ENCODE measurements around the gene CIB1. TPM values are rescaled to one million over a fixed set of nuclear protein-coding genes. Genes with fewer than 3 reads are reported as not detected.
A peak's percentile ranks its signal among the peaks of the same experiment; 100 is the strongest.

Gene CIB1
- total RNA-seq, 1 experiment from 2014 or later, result 23.0 TPM

DNA sequence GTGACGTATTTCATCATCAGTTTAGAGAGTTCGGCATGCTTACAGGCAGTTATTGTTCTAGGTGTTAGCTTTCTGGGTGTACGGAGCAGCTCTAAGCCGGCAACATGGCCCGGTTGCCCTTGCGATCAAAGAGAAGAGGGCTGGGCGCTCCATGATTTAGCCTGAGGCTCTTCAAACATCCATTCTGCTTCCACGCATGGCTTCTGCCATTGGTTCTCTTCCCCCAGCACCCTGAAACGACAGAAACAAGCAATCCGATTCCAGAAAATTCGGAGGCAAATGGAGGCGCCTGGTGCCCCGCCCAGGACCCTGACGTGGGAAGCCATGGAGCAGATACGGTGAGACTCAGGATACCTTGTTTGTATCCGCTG, 32.3 kb upstream of the CIB1 start:
- Histone ChIP-seq H2BK12ac (ENCODE audit: insufficient read length, low read depth, low read length) (no peak overlapping the region), H2BK15ac (ENCODE audit: low read depth, low read length) (no peak overlapping the region), H4K5ac (ENCODE audit: insufficient read length, low read depth, low read length) (peak overlapping the region; percentile 87), H3K23ac (ENCODE audit: insufficient read length, low read depth, low read length) (no peak overlapping the region), H4K20me1 (ENCODE audit: control insufficient read depth, insufficient read depth, insufficient read length) (no peaks in the 10 kb centered on the region), H3K23me2 (ENCODE audit: insufficient read length, low read depth, low read length, poor library complexity, severe bottlenecking) (peaks cover 8% of the 10 kb centered on the region), H3K18ac (ENCODE audit: insufficient read length, low read depth, low read length) (peak overlapping the region; percentile 88), H3K9ac (ENCODE audit: extremely low read depth, insufficient read length, low read length) (peak overlapping the region; percentile 90), H3K79me1 (ENCODE audit: insufficient read depth, low read depth, low read length, poor library complexity, severe bottlenecking) (no peaks in the 10 kb centered on the region), H2BK20ac (ENCODE audit: low read depth, low read length, poor library complexity, severe bottlenecking) (no peak overlapping the region), H3K27me3 (ENCODE audit: insufficient read depth, low read length) (no peaks in the 10 kb centered on the region; the same call in 1 of the 2 replicates), H3K4ac (ENCODE audit: low read depth, low read length) (peak overlapping the region; percentile 38; the same call in 1 of the 2 replicates), H3T11ph (ENCODE audit: low read length) (peak overlapping the region; percentile 24), H3K4me1 (ENCODE audit: insufficient read depth, low read length) (no peaks in the 10 kb centered on the region; the same call in 1 of the 2 replicates), H2AFZ (ENCODE audit: low read length) (peak overlapping the region; percentile 50), H2BK5ac (ENCODE audit: insufficient read length, low read length) (peak overlapping the region; percentile 93), H2BK120ac (ENCODE audit: low read depth, low read length, poor library complexity, severe bottlenecking) (peak overlapping the region; percentile 92), H4K91ac (ENCODE audit: insufficient read length, low read depth, low read length) (no peak overlapping the region), H3K27ac (ENCODE audit: insufficient read length, low read depth, low read length) (peak overlapping the region; percentile 71), H3K79me2 (ENCODE audit: insufficient read depth, low read length) (peaks cover 9% of the 10 kb centered on the region; the same call in 1 of the 2 replicates), H3K9me3 (ENCODE audit: control insufficient read depth, low read depth, low read length) (no peaks in the 10 kb centered on the region), H4K8ac (replicated peaks; ENCODE audit: insufficient read length, low read depth, low read length) (no peak overlapping the region), H3K14ac (ENCODE audit: insufficient read depth, low read length) (peak overlapping the region; percentile 92), H3K56ac (ENCODE audit: insufficient read length, low read depth, low read length) (no peak overlapping the region), H3K4me2 (ENCODE audit: insufficient read depth, insufficient read length, low read length) (peak overlapping the region; percentile 96), H2AK5ac (ENCODE audit: insufficient read length, low read length) (no peak overlapping the region)
- DNase-seq, result no peak
- TF ChIP-seq, protein P1, sequence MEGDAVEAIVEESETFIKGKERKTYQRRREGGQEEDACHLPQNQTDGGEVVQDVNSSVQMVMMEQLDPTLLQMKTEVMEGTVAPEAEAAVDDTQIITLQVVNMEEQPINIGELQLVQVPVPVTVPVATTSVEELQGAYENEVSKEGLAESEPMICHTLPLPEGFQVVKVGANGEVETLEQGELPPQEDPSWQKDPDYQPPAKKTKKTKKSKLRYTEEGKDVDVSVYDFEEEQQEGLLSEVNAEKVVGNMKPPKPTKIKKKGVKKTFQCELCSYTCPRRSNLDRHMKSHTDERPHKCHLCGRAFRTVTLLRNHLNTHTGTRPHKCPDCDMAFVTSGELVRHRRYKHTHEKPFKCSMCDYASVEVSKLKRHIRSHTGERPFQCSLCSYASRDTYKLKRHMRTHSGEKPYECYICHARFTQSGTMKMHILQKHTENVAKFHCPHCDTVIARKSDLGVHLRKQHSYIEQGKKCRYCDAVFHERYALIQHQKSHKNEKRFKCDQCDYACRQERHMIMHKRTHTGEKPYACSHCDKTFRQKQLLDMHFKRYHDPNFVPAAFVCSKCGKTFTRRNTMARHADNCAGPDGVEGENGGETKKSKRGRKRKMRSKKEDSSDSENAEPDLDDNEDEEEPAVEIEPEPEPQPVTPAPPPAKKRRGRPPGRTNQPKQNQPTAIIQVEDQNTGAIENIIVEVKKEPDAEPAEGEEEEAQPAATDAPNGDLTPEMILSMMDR (conservative IDR thresholded peaks at IDR 0.05), result no peak
- no CpG with 5 or more reads among the region's 16 CpGs for whole genome bisulfite sequencing (ENCODE audit: extremely low coverage, insufficient read length, low lambda C conversion rate)
- H3K27ac Mint-ChIP-seq, result peak overlapping the region; percentile 96 to 99 (median 98)
- H3K4me1 Mint-ChIP-seq, result peaks cover 30 to 37% of the 10 kb centered on the region in 2 experiments
- no peaks in the 10 kb centered on the region for H3K9me3 Mint-ChIP-seq
- H3K27me3 Mint-ChIP-seq (ENCODE audit: low read depth), result no peaks in the 10 kb centered on the region; the same call in 1 of the 2 replicates
- H3K36me3 Mint-ChIP-seq (ENCODE audit: insufficient read depth in 1 of 3, low read depth in 3 of 3), result peaks cover 19 to 35% (median 32%) of the 10 kb centered on the region in 3 experiments; a peak in 6 of 7 replicates
- H3K4me3 Mint-ChIP-seq, result peak overlapping the region; percentile 95 to 96

Data from H9 (cell line).